CD4-positive, alpha-beta T cell (primary cell): Measurements from ENCODE around the gene CSNK1A1. TPM values are rescaled to one million over a fixed set of nuclear protein-coding genes. Genes with fewer than 3 reads are reported as not detected.

Experiments
- ATAC-seq: fragments of 200-7000 bp; cut with Tn5 transposase; one replicate; pipeline ENCODE4 v1.10.0; 2022; ENCODE audit warnings: mild to moderate bottlenecking; ENCODE audit not compliant: poor library complexity
- CTCF ChIA-PET: fragments of 350-600 bp; sonication (Branson Sonifier 250); formaldehyde crosslinking; loops from one replicate; lab custom pipeline; 2021; ENCODE audit warnings: antibody characterized with exemption, inconsistent platforms; lab: Charles Lee
- POLR2A ChIA-PET: fragments of 350-600 bp; sonication (Branson Sonifier 250); formaldehyde crosslinking; loops from one replicate; lab custom pipeline; 2021; ENCODE audit warnings: antibody characterized with exemption, inconsistent platforms; lab: Charles Lee
- DNase-seq, 14 experiments: peaks; one replicate each; pipeline ENCODE4 v3.0.0-alpha.2; 2013 to 2020; ENCODE audit warnings: mixed read lengths in 2 of 14
- H3K27ac ChIP-seq, 2 donors: one replicate each; pipeline versions ENCODE4 v1.5.1 to v1.7.0; 2013; ENCODE audit warnings: low read length in 2 of 2, low read depth in 1 of 2, mild to moderate bottlenecking in 1 of 2
- H3K27me3 ChIP-seq, 2 experiments: 1 replicate in 1 of 2; 2 replicates in 1 of 2; pipeline versions ENCODE4 v1.6.1 to v1.7.0; 2013; ENCODE audit warnings: low read length in 2 of 2, control low read depth in 1 of 2, mild to moderate bottlenecking in 1 of 2, moderate library complexity in 1 of 2; ENCODE audit not compliant: insufficient read depth in 2 of 2, control insufficient read depth in 1 of 2
- H3K36me3 ChIP-seq: one replicate; pipeline ENCODE4 v1.6.1; 2013; ENCODE audit warnings: low read length, control low read depth; ENCODE audit not compliant: insufficient read depth
- H3K4me1 ChIP-seq: one replicate; pipeline ENCODE4 v1.6.1; 2013; ENCODE audit warnings: low read length, control low read depth; ENCODE audit not compliant: insufficient read depth
- H3K4me3 ChIP-seq: one replicate; pipeline ENCODE4 v1.5.1; 2013; ENCODE audit warnings: mild to moderate bottlenecking, low read length, moderate library complexity
- H3K9me3 ChIP-seq, 2 experiments: 1 replicate in 1 of 2; 2 replicates in 1 of 2; pipeline versions ENCODE4 v1.6.1 to v1.7.0; 2013; ENCODE audit warnings: low read length in 2 of 2, mild to moderate bottlenecking in 2 of 2, control low read depth in 1 of 2, moderate library complexity in 1 of 2; ENCODE audit not compliant: control insufficient read depth in 1 of 2, insufficient read depth in 1 of 2
- H3K27ac Mint-ChIP-seq: one replicate; pipeline ENCODE4 v1.8.0; 2020; ENCODE audit warnings: mixed read lengths
- H3K27me3 Mint-ChIP-seq: one replicate; pipeline ENCODE4 v1.8.0; 2021; ENCODE audit warnings: mixed read lengths
- H3K36me3 Mint-ChIP-seq: one replicate; pipeline ENCODE4 v1.8.0; 2021; ENCODE audit warnings: low read depth, mixed read lengths
- H3K4me1 Mint-ChIP-seq: one replicate; pipeline ENCODE4 v1.8.0; 2021; ENCODE audit warnings: low read depth, mixed read lengths
- H3K4me3 Mint-ChIP-seq: one replicate; pipeline ENCODE4 v1.8.0; 2020; ENCODE audit warnings: mild to moderate bottlenecking, mixed read lengths
- H3K9me3 Mint-ChIP-seq: one replicate; pipeline ENCODE4 v1.8.0; 2020; ENCODE audit warnings: mixed read lengths
- intact Hi-C, 2 experiments: fragments of 100-400 bp; cut with DNase I in 1 of 2; cut with micrococcal nuclease in 1 of 2; formaldehyde crosslinking; loops; one replicate each; pipeline versions ENCODE4 v1.15.1 to v1.9.0; 2023 to 2025; cut with DNase I, micrococcal nuclease
- total RNA-seq, 174 experiments: library from RNA in 2 of 174; stranded (reverse) in 2 of 174; gene quantifications; one replicate each; pipeline ENCODE4 v1.2.3 and lab custom pipeline; 2021 to 2026
- TF ChIP-seq, protein P1 (sequence below): fragments of 200-600 bp; IDR thresholded peaks from one replicate; pipeline ENCODE4 v1.8.0; 2022; ENCODE audit warnings: antibody characterized with exemption, mild to moderate bottlenecking

The CSNK1A1 gene
- total RNA-seq, 2 experiments from 2014 or later = 201 to 217 TPM

DNA sequence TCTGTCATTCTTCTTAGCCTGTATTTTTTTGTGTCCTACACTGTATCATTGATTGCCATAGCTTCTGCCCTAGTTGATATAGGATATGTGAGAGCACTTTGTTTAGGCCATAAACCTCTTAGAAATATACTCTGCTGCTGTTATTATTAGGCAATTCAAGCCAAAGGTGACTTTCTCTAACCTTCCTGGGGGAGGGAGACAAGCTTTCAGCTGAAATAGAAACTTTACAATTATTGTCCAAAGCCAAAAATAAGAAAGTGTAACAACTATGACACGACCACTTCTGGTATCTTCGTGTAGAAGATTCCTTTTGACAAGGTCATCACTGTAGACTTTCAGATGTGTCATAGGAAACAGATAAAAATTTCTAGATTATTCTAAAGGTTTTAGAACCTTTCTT lies 12.2 kb upstream of the CSNK1A1 start:
- no peaks in the 10 kb centered on the region for H3K9me3 ChIP-seq
- H3K4me1 Mint-ChIP-seq = peaks cover 25% of the 10 kb centered on the region
- intact Hi-C loops = loop anchor here (10.0 kb wide), 2 partner anchors 419 to 829 kb away; partner anchors contain the start of gene ABLIM3 (in 2 of the 2)
- no peak overlapping the region for H3K4me3 ChIP-seq
- peaks cover 8% of the 10 kb centered on the region for H3K4me1 ChIP-seq
- no peaks in the 10 kb centered on the region for H3K36me3 ChIP-seq
- no peak overlapping the region for H3K4me3 Mint-ChIP-seq
- H3K36me3 Mint-ChIP-seq = no peaks in the 10 kb centered on the region
- peak overlapping the region; percentile 17 for H3K27ac Mint-ChIP-seq
- H3K27me3 ChIP-seq = no peaks in the 10 kb centered on the region
- DNase-seq = no peak
- ChIA-PET CTCF (interaction anchor here (1.5 to 2.5 kb wide), 2 partner anchors 12 to 121 kb away, joined by 3 to 10 read pairs; partner anchors contain the start of gene CSNK1A1), POLR2A (interaction anchor here (0.9 to 3.3 kb wide), 3 partner anchors 13 to 119 kb away, joined by 3 to 42 read pairs (median 3); partner anchors contain the start of gene CSNK1A1)
- no peak for ATAC-seq
- TF ChIP-seq, protein P1, sequence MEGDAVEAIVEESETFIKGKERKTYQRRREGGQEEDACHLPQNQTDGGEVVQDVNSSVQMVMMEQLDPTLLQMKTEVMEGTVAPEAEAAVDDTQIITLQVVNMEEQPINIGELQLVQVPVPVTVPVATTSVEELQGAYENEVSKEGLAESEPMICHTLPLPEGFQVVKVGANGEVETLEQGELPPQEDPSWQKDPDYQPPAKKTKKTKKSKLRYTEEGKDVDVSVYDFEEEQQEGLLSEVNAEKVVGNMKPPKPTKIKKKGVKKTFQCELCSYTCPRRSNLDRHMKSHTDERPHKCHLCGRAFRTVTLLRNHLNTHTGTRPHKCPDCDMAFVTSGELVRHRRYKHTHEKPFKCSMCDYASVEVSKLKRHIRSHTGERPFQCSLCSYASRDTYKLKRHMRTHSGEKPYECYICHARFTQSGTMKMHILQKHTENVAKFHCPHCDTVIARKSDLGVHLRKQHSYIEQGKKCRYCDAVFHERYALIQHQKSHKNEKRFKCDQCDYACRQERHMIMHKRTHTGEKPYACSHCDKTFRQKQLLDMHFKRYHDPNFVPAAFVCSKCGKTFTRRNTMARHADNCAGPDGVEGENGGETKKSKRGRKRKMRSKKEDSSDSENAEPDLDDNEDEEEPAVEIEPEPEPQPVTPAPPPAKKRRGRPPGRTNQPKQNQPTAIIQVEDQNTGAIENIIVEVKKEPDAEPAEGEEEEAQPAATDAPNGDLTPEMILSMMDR = no peak
- no peak overlapping the region for H3K27ac ChIP-seq
- no peaks in the 10 kb centered on the region for H3K27me3 Mint-ChIP-seq
- H3K9me3 Mint-ChIP-seq = no peaks in the 10 kb centered on the region

DNA sequence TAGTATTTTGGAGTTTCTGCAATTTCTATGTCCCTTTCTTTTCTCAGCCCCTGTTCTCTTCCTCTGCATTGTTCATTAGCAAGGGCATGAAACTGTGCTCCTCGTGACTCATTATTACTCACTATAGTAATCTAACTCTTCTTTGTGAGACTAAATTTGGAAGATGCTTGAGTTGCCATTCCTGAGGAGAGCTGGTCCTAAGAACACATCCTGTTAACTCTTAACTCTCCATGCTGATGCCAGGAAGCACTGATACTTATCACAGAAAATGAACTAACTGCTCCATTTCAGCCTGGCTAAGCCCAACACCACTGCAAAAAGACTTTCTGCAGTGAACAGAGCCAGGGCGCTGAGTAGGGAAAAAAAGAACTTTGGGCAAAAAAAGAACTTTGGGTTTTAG lies 10.6 kb upstream of the CSNK1A1 start:
- CTCF ChIA-PET = interaction anchor here (0.9 to 2.5 kb wide), 2 partner anchors 10 to 127 kb away, joined by 3 to 10 read pairs; partner anchors contain the start of gene CSNK1A1
- no peak overlapping the region for H3K4me3 Mint-ChIP-seq

DNA sequence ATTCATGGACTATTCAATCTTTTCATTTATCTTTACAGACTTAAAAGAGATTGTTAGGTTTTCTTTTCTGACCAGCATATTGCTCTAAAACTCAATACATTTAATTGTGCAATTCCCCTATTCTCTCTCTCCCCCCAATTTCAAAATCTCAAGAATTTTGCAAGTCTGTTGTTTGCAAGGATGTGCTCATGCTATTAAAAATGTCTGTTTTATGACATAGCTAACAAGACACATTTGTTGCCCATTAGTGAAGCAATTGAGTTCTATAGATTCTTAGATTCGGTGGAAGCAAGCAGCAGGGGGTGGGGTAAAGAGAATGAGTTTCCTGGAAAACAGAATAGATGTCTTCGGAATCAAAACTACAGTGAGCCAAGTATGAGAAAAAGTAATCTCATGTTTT lies 8.5 kb upstream of the CSNK1A1 start:
- Histone ChIP-seq H3K36me3 (no peaks in the 10 kb centered on the region), H3K4me3 (no peak overlapping the region), H3K27ac (no peak overlapping the region), H3K4me1 (peaks cover 8% of the 10 kb centered on the region), H3K9me3 (no peaks in the 10 kb centered on the region), H3K27me3 (no peaks in the 10 kb centered on the region)
- no peaks in the 10 kb centered on the region for H3K27me3 Mint-ChIP-seq
- peaks cover 23% of the 10 kb centered on the region for H3K4me1 Mint-ChIP-seq
- H3K9me3 Mint-ChIP-seq = no peaks in the 10 kb centered on the region
- ATAC-seq (no peak), DNase-seq (no peak)
- POLR2A ChIA-PET = no interaction called here
- no peak overlapping the region for H3K4me3 Mint-ChIP-seq
- CTCF ChIA-PET = no interaction called here
- intact Hi-C loops = loop anchor here (10.0 kb wide), 6 partner anchors 415 to 1695 kb away; partner anchors contain the start of genes ABLIM3 (in 2 of the 2), ADRB2 (in 1 of the 2), FBXO38 (in 1 of the 2) and GM2A (in 1 of the 2)
- H3K27ac Mint-ChIP-seq = no peak overlapping the region
- TF ChIP-seq, protein P1 = no peak
- no peaks in the 10 kb centered on the region for H3K36me3 Mint-ChIP-seq

More for the DNA sequence above, 10.6 kb upstream of the CSNK1A1 start:
- TF ChIP-seq, protein P1 = no peak
- ATAC-seq (no peak), DNase-seq (peak in 2 of 14 experiments; percentile 5 to 18)
- Histone ChIP-seq H3K36me3 (no peaks in the 10 kb centered on the region), H3K9me3 (no peaks in the 10 kb centered on the region), H3K27me3 (no peaks in the 10 kb centered on the region), H3K4me1 (peaks cover 8% of the 10 kb centered on the region), H3K27ac (no peak overlapping the region), H3K4me3 (no peak overlapping the region)
- intact Hi-C loops = loop anchor here (10.0 kb wide), 2 partner anchors 417 to 827 kb away; partner anchors contain the start of gene ABLIM3 (in 2 of the 2)
- H3K9me3 Mint-ChIP-seq = no peaks in the 10 kb centered on the region
- H3K27me3 Mint-ChIP-seq = no peaks in the 10 kb centered on the region
- H3K4me1 Mint-ChIP-seq = peaks cover 25% of the 10 kb centered on the region
- H3K36me3 Mint-ChIP-seq = no peaks in the 10 kb centered on the region
- POLR2A ChIA-PET = interaction anchor here (0.6 to 3.3 kb wide), 3 partner anchors 11 to 121 kb away, joined by 3 to 42 read pairs (median 3); partner anchors contain the start of gene CSNK1A1
- H3K27ac Mint-ChIP-seq = no peak overlapping the region
